H9 (cell line): Measurements from ENCODE around the gene GRB7. TPM values are rescaled to one million over a fixed set of nuclear protein-coding genes. Genes with fewer than 3 reads are reported as not detected.
"Not testable (repeated sequence)": the region's sequence is repeated elsewhere in the genome, so short reads cannot be mapped to it uniquely, and the experiment has no call there.

Experiments used
- DNase-seq: peaks from one replicate; pipeline ENCODE4 v3.0.0-alpha.2; 2017
- H2AFZ ChIP-seq: one replicate; pipeline ENCODE4 v1.6.1; 2013; ENCODE audit warnings: mild to moderate bottlenecking, low read length, control low read depth, moderate library complexity
- H2AK5ac ChIP-seq: 2 replicates; pipeline ENCODE4 v1.6.1; 2013; ENCODE audit warnings: low read length, control low read depth, mixed read lengths; ENCODE audit not compliant: insufficient read length
- H2BK120ac ChIP-seq: one replicate; pipeline ENCODE4 v1.6.1; 2013; ENCODE audit warnings: low read depth, mild to moderate bottlenecking, low read length, control low read depth, inconsistent platforms; ENCODE audit not compliant: poor library complexity, severe bottlenecking
- H2BK12ac ChIP-seq: 2 replicates; pipeline ENCODE4 v1.6.1; 2013; ENCODE audit warnings: low read length, control low read depth, mixed read lengths, low read depth; ENCODE audit not compliant: insufficient read length
- H2BK15ac ChIP-seq: 2 replicates; pipeline ENCODE4 v1.6.1; 2013; ENCODE audit warnings: low read depth, low read length, control low read depth
- H2BK20ac ChIP-seq: one replicate; pipeline ENCODE4 v1.6.1; 2013; ENCODE audit warnings: low read depth, mild to moderate bottlenecking, low read length, control low read depth, inconsistent platforms; ENCODE audit not compliant: poor library complexity, severe bottlenecking
- H2BK5ac ChIP-seq: 2 replicates; pipeline ENCODE4 v1.6.1; 2013; ENCODE audit warnings: low read length, control low read depth, mixed read lengths; ENCODE audit not compliant: insufficient read length
- H3K14ac ChIP-seq: 2 replicates; pipeline ENCODE4 v1.6.1; 2013; ENCODE audit warnings: low read length, control low read depth; ENCODE audit not compliant: insufficient read depth
- H3K18ac ChIP-seq: 2 replicates; pipeline ENCODE4 v1.6.1; 2013; ENCODE audit warnings: low read depth, mild to moderate bottlenecking, mixed read lengths, low read length, control low read depth; ENCODE audit not compliant: insufficient read length
- H3K23ac ChIP-seq: 2 replicates; pipeline ENCODE4 v1.6.1; 2013; ENCODE audit warnings: low read length, control low read depth, mixed read lengths, low read depth; ENCODE audit not compliant: insufficient read length
- H3K23me2 ChIP-seq: 2 replicates; pipeline ENCODE4 v1.6.1; 2013; ENCODE audit warnings: low read depth, mild to moderate bottlenecking, mixed read lengths, low read length, control low read depth; ENCODE audit not compliant: insufficient read length, poor library complexity, severe bottlenecking
- H3K27ac ChIP-seq: 2 replicates; pipeline ENCODE4 v1.5.1; 2013; ENCODE audit warnings: low read length, control low read depth, mixed read lengths, low read depth; ENCODE audit not compliant: insufficient read length
- H3K27me3 ChIP-seq: 2 replicates; pipeline ENCODE4 v1.6.1; 2013; ENCODE audit warnings: low read length, control low read depth, inconsistent platforms; ENCODE audit not compliant: insufficient read depth
- H3K4ac ChIP-seq: 2 replicates; pipeline ENCODE4 v1.6.1; 2013; ENCODE audit warnings: low read depth, mild to moderate bottlenecking, control low read depth, inconsistent platforms, low read length, moderate library complexity
- H3K4me1 ChIP-seq: 2 replicates; pipeline ENCODE4 v1.6.1; 2013; ENCODE audit warnings: low read length, control low read depth, inconsistent platforms; ENCODE audit not compliant: insufficient read depth
- H3K4me2 ChIP-seq: 2 replicates; pipeline ENCODE4 v1.6.1; 2013; ENCODE audit warnings: low read length, control low read depth, mixed read lengths; ENCODE audit not compliant: insufficient read length, insufficient read depth
- H3K56ac ChIP-seq: 2 replicates; pipeline ENCODE4 v1.6.1; 2013; ENCODE audit warnings: low read depth, mild to moderate bottlenecking, mixed read lengths, low read length, control low read depth; ENCODE audit not compliant: insufficient read length
- H3K79me1 ChIP-seq: 2 replicates; pipeline ENCODE4 v1.6.1; 2013; ENCODE audit warnings: low read depth, mild to moderate bottlenecking, moderate library complexity, low read length, control low read depth, inconsistent platforms; ENCODE audit not compliant: insufficient read depth, poor library complexity, severe bottlenecking
- H3K79me2 ChIP-seq: 2 replicates; pipeline ENCODE4 v1.6.1; 2013; ENCODE audit warnings: low read length, control low read depth, inconsistent platforms; ENCODE audit not compliant: insufficient read depth
- H3K9ac ChIP-seq: 2 replicates; pipeline ENCODE4 v1.6.1; 2013; ENCODE audit warnings: low read length, control low read depth, mixed read lengths; ENCODE audit not compliant: insufficient read length; ENCODE audit errors: extremely low read depth
- H3K9me3 ChIP-seq: one replicate; pipeline ENCODE4 v1.6.1; 2013; ENCODE audit warnings: low read depth, low read length, inconsistent platforms; ENCODE audit not compliant: control insufficient read depth
- H3T11ph ChIP-seq: one replicate; pipeline ENCODE4 v1.6.1; 2013; ENCODE audit warnings: mild to moderate bottlenecking, low read length, control low read depth, inconsistent platforms
- H4K20me1 ChIP-seq: one replicate; pipeline ENCODE4 v1.6.1; 2013; ENCODE audit not compliant: control insufficient read depth, insufficient read length, insufficient read depth
- H4K5ac ChIP-seq: 2 replicates; pipeline ENCODE4 v1.6.1; 2013; ENCODE audit warnings: low read depth, mild to moderate bottlenecking, mixed read lengths, low read length, control low read depth; ENCODE audit not compliant: insufficient read length
- H4K8ac ChIP-seq: replicated peaks from 2 replicates; pipeline ENCODE4 v1.6.1; 2013; ENCODE audit warnings: low read length, control low read depth, mixed read lengths, low read depth; ENCODE audit not compliant: insufficient read length
- H4K91ac ChIP-seq: 2 replicates; pipeline ENCODE4 v1.6.1; 2013; ENCODE audit warnings: low read depth, mild to moderate bottlenecking, moderate library complexity, mixed read lengths, low read length, control low read depth; ENCODE audit not compliant: insufficient read length
- H3K27ac Mint-ChIP-seq, 3 experiments: 2 replicates in 2 of 3; 3 replicates in 1 of 3; pipeline ENCODE4 v1.8.0; 2020 to 2021; ENCODE audit warnings: mixed read lengths in 3 of 3, mild to moderate bottlenecking in 1 of 3, moderate library complexity in 1 of 3
- H3K27me3 Mint-ChIP-seq: 2 replicates; pipeline ENCODE4 v1.8.0; 2021; ENCODE audit warnings: low read depth, mild to moderate bottlenecking, moderate library complexity, mixed read lengths
- H3K36me3 Mint-ChIP-seq, 3 experiments: 2 replicates in 2 of 3; 3 replicates in 1 of 3; pipeline ENCODE4 v1.8.0; 2020 to 2021; ENCODE audit warnings: low read depth in 3 of 3, mixed read lengths in 3 of 3; ENCODE audit not compliant: insufficient read depth in 1 of 3
- H3K4me1 Mint-ChIP-seq, 2 experiments: 2 replicates each; pipeline ENCODE4 v1.8.0; 2020; ENCODE audit warnings: mixed read lengths in 2 of 2
- H3K4me3 Mint-ChIP-seq, 2 experiments: 2 replicates in 1 of 2; 3 replicates in 1 of 2; pipeline ENCODE4 v1.8.0; 2020 to 2021; ENCODE audit warnings: mild to moderate bottlenecking in 2 of 2, mixed read lengths in 2 of 2, moderate library complexity in 1 of 2
- H3K9me3 Mint-ChIP-seq, 2 experiments: 2 replicates in 1 of 2; 3 replicates in 1 of 2; pipeline ENCODE4 v1.8.0; 2020; ENCODE audit warnings: mild to moderate bottlenecking in 2 of 2, mixed read lengths in 2 of 2, moderate library complexity in 1 of 2
- CTCF ChIP-seq: fragments of 200-600 bp; sonication (generic); conservative IDR thresholded peaks from 3 replicates; pipeline ENCODE4 v1.8.0; 2021; ENCODE audit warnings: antibody characterized with exemption, mild to moderate bottlenecking
- WGBS: extraction: QIAGEN DNeasy Blood & Tissue Kit; methylation state at CpG from one replicate; pipeline ENCODE4 v1.1.7; 2013; ENCODE audit warnings: missing lambda C conversion rate, low lambda C conversion rate, mixed read lengths; ENCODE audit not compliant: insufficient read length; ENCODE audit errors: extremely low coverage; 5-methylcytosine and 5-hydroxymethylcytosine counted together
- total RNA-seq: library from RNA; stranded (reverse); gene quantifications from 2 replicates; pipeline ENCODE4 v1.2.1, GENCODE V29; 2021

The GRB7 gene
- total RNA-seq, 1 experiment from 2014 or later, result 55.0 TPM

DNA sequence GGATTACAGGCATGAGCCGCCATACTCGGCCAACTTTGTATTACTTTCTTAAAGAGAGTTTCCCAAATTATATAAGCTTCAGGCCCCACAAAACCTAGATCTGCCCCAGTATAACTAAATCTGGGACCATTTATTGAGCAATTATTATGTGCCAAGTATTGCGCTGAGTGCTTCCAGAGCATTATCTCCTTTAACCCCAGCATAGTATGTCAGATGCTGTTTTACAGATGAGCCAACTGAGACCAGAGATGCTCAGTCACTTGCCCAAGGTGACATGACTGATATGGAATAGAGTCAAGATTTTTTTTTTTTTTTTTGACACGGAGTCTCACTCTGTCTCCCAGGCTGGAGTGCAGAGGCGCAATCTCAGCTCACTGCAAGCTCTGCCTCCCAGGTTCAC lies 39.8 kb upstream of the GRB7 start:
- no CpG with 5 or more reads among the region's 5 CpGs for WGBS
- Histone ChIP-seq H4K8ac (no peak overlapping the region), H4K5ac (no peak overlapping the region), H3K79me2 (peaks cover 21% of the 10 kb centered on the region), H2BK15ac (no peak overlapping the region), H3K18ac (no peak overlapping the region), H2BK12ac (no peak overlapping the region), H2AFZ (no peak overlapping the region), H3K79me1 (no peaks in the 10 kb centered on the region), H3K4me1 (peaks cover 27% of the 10 kb centered on the region; the same call in 1 of the 2 replicates), H2AK5ac (no peak overlapping the region), H3K4ac (no peak overlapping the region), H2BK120ac (no peak overlapping the region), H3K9ac (no peak overlapping the region), H3K56ac (no peak overlapping the region), H3K9me3 (no peaks in the 10 kb centered on the region), H3T11ph (no peak overlapping the region), H2BK20ac (no peak overlapping the region), H3K23ac (no peak overlapping the region), H3K4me2 (no peak overlapping the region), H2BK5ac (no peak overlapping the region), H4K91ac (no peak overlapping the region), H3K23me2 (peaks cover 8% of the 10 kb centered on the region), H3K27me3 (no peaks in the 10 kb centered on the region), H3K27ac (no peak overlapping the region), H3K14ac (no peak overlapping the region), H4K20me1 (no peaks in the 10 kb centered on the region)
- Mint-ChIP-seq H3K9me3 (no peaks in the 10 kb centered on the region), H3K27me3 (no peaks in the 10 kb centered on the region; the same call in 1 of the 2 replicates), H3K36me3 (peaks cover 4 to 19% (median 10%) of the 10 kb centered on the region in 3 experiments; a peak in 6 of 7 replicates), H3K27ac (no peak overlapping the region; a peak in 1 of 7 replicates), H3K4me1 (peaks cover 56 to 68% of the 10 kb centered on the region in 2 experiments), H3K4me3 (peak overlapping the region in 1 of 2 experiments; percentile 49; a peak in 1 of 5 replicates)
- TF ChIP-seq CTCF, result no peak
- DNase-seq, result no peak

GRCh38 chr17:39699157-39699817 lies 38.5 kb upstream of the GRB7 start:
- H4K5ac ChIP-seq, H2BK12ac ChIP-seq, H3K23ac ChIP-seq, H3K27me3 Mint-ChIP-seq, H3K27ac ChIP-seq, H3K56ac ChIP-seq, H3K14ac ChIP-seq, H2AK5ac ChIP-seq, H3K9me3 Mint-ChIP-seq, H3K79me1 ChIP-seq, H2AFZ ChIP-seq, H3K27me3 ChIP-seq, H3K18ac ChIP-seq, H3K9me3 ChIP-seq, H2BK15ac ChIP-seq, H3K23me2 ChIP-seq, H2BK5ac ChIP-seq, H2BK20ac ChIP-seq, H4K20me1 ChIP-seq, H2BK120ac ChIP-seq, H3T11ph ChIP-seq, DNase-seq, H3K4ac ChIP-seq, H4K8ac ChIP-seq, H4K91ac ChIP-seq: not testable (repeated sequence)
- peak overlapping the region; percentile 91 to 97 (median 91) for H3K27ac Mint-ChIP-seq
- Histone ChIP-seq H3K9ac (peak overlapping the region; percentile 58), H3K4me2 (peak overlapping the region; percentile 95), H3K79me2 (peaks cover 33% of the 10 kb centered on the region), H3K4me1 (peaks cover 32% of the 10 kb centered on the region)
- H3K36me3 Mint-ChIP-seq, result peaks cover 11 to 27% (median 18%) of the 10 kb centered on the region in 3 experiments
- WGBS, result no CpG with 5 or more reads among the region's 11 CpGs
- peak overlapping the region; percentile 92 to 97 for H3K4me3 Mint-ChIP-seq
- peaks cover 66 to 77% of the 10 kb centered on the region in 2 experiments for H3K4me1 Mint-ChIP-seq
